ENCODE data around the gene OLFML1.

Gene OLFML1

GRCh38 chr11:7508087-7508486, 22.8 kb downstream of the OLFML1 start:
- no peak overlapping the region for H3K27ac ChIP-seq
- TF ChIP-seq CTCF (conservative IDR thresholded peaks at IDR 0.05) = no peak

GRCh38 chr11:7509966-7510365, 24.7 kb downstream of the OLFML1 start:
- H3K27ac ChIP-seq = peak overlapping the region; percentile 85; the same call in 1 of the 2 replicates
- TF ChIP-seq CTCF (conservative IDR thresholded peaks at IDR 0.05) = no peak

- H3K27ac ChIP-seq = peak overlapping the region; percentile 85
- TF ChIP-seq CTCF (conservative IDR thresholded peaks at IDR 0.05) = no peak
Observed at GRCh38 chr11:7511401-7511800, 26.1 kb downstream of the OLFML1 start.

GRCh38 chr11:7512525-7513233, 27.4 kb downstream of the OLFML1 start:
- H3K27ac ChIP-seq = peak overlapping the region; percentile 85
- no peak for TF ChIP-seq CTCF (conservative IDR thresholded peaks at IDR 0.05)

- peak; percentile 80 for TF ChIP-seq CTCF (conservative IDR thresholded peaks at IDR 0.05)
- H3K27ac ChIP-seq = peak within 1 kb of the TSS; percentile 85
Observed at GRCh38 chr11:7513234-7514098, 28.2 kb downstream of the OLFML1 start, which contains the start of gene PPFIBP2. Gene PPFIBP2 (plus strand): TSS chr11:7513999. CDS start chr11:7549476, 35,477 bp downstream.

GRCh38 chr11:7514099-7514591, 28.8 kb downstream of the OLFML1 start:
- TF ChIP-seq CTCF (conservative IDR thresholded peaks at IDR 0.05) = no peak
- H3K27ac ChIP-seq = peak overlapping the region; percentile 85

GRCh38 chr11:7515447-7515886, 30.2 kb downstream of the OLFML1 start:
- no peak overlapping the region for H3K27ac ChIP-seq
- no peak for TF ChIP-seq CTCF (conservative IDR thresholded peaks at IDR 0.05)
